Activated gamma-delta T cell treated with Interleukin-2 at 50 U/mL for 16 hours (primary cell): ENCODE results near the gene PARD6A.
"Not testable (repeated sequence)": the region's sequence is repeated elsewhere in the genome, so short reads cannot be mapped to it uniquely, and the experiment has no call there.

Experiments used
- DNase-seq: peaks from one replicate; pipeline ENCODE4 v3.0.0-alpha.2; 2020

Gene PARD6A

DNA sequence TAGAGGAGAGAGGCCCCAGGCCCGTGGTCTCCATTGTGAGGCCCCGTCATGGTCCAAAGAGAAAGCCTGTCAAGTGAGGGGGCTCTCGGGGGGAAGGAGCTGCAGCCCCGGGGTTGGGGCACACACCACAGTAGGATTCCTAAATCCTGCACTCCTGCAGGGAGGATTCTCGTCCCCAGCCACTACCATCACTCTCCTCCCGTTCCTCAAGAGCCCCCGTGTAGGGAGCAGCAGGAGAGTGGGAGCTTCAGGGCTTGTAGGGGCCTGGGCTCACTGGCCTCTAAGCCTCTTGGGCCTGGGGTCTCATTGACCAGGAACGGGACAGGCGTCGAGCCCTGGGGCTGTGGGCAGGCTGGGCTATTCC, 6.7 kb downstream of the PARD6A start:
- no peak for DNase-seq

DNA sequence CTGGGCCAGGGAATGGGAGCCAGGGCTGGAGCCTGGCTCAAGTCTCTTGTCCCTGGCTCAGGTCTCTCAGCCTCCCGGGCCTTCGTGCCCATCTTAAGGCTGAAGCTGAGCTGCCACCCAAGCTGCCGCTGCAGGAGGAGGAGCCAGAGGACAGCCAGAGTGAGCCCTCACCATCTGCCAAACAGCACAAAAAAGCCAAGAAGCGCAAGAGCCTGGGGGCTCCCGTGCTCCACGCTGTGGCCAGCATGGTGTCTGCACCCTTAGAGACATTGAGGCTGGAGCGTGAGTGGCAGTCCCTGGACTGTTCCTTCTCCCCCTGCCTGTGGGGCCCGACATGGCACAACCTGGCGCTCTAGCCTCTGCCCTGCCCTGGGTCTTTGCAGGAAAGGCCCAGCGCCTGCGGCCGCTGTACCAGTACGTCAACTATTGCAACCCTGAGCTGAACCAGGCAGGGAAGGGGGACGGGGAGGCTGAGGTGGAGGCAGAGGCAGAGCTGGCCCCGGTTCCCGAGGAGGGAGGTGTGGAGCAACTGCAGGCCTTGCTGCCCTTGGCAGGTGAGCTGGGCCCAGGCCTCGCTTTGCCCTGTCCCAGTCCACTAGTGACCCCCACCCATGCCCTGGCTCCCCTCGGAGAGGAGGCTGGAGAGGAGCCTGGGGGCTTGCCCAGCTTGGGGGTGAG, 7.2 kb downstream of the PARD6A start:
- DNase-seq, result peak; percentile 79

DNA sequence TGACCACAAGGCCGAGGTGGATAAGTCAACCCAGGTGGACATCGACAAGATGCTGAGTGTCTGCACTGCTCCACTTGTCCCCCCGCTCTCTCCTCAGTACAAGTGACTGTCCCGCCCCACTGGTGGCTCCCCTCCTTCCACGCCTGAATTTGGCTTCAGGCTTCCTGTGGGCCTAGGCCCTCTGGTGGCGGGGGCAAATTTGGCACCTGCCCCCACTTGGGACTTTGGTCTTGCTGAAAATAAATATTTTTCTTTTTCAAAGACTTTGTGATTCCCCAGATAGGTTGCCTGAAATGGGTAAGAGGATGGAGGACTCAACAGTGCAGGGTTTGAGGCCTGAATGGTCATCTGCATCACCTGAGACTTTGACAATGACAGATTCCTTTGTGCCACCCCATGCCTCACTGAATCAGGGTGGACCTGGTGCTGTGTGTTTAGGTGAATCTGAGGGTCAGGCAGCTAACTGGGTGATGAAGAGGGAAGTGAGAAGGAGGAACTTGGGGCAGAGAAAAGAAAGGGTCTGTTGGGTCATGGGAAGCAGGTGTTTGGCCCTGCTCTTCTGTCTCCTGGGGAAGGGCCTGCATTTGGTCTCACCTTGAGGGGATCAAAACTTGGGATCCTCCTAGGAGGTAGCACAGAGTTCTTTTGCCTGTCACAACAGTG, 7.9 kb downstream of the PARD6A start:
- DNase-seq, result no peak

DNA sequence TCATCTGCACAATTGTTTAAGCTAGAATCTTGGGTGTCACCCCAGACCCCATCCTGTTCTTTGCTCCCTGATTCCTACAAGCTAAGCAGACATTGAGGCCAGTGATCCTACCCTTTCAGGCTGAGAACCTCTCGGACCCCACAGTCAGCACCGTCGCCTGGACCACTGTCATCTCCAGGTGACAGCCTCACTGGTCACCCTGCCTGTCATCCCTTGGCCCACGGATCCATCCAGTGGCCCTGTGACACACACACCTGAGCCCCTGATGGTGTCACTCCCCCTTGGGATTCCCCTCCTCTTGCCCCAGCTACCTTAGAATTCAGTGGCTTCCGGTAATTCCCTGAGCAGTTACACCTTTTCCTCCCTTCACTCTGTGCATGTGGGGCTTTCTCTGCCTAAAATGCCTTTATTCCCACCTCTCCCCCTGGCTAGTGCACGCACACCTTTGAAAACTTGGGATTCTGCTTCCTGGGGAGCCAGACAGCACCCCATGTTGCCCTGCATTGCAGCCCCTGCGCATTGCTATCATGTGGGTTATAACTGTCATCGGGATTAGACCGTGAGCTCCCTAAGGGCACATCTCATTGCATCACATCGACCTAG, 8.8 kb downstream of the PARD6A start:
- DNase-seq, result no peak

DNA sequence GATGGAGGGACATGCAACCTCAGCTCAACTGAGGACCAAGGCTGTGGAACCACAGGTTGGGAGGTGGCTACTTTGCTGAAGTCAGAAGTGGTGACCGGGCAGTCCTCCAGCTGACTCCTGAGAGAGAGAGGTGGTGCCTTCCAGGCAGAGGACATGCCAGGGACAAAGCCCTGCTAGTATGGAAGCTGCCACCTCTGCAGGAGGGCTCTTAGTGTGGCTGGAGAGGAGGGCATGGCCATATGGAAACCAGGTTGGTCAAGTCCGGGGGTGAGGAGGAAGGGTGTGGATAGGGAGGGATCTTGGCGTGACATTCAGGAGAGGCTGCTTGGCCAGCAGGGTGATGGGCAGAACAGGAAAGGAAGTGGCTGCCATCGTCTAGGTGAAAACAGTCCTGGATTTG, 11.5 kb downstream of the PARD6A start:
- no peak for DNase-seq

DNA sequence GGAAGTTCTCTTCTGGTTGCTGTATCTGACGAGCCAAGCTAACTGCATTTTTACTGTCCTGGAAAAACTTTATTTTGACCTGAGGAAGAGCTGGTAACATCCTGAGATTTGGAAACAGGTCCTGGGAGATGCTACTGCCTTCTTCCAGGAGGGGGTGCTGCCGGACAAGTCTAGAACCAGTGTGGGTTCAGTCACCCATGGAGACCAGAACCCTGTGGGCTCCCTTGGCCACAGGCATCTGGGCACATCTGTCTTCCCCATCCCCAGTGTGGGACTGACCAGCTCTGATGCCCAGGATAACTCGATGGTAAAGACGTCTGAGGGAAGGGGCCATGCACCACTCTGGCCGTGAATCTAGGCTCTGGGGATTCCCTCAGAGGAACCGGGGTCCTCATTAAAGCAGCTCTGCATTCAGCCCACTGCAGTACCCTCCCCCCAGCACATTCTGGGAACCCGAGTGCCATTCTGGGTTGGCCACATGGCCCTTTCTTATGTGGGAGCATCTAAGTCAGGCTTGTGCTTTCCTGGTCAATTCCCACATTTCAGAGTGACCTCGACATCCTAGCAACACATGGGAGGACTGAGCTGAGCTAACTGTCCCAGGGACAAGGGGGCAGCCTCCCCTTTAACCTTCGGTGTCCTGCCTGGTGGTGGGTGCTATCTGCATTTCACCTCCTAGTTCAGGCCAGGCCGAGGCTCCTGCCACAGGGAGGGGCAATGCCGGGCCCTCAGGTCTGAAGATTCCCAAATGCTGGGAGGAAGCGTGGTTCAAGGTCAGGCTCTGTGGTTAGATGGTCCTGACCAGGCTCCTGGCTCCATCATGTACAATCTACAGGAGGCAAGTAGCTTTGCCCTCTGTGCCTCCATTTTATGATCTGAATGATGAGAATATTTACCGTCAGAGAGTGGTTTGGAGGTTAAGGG, 12.2 kb downstream of the PARD6A start:
- DNase-seq, result no peak

DNA sequence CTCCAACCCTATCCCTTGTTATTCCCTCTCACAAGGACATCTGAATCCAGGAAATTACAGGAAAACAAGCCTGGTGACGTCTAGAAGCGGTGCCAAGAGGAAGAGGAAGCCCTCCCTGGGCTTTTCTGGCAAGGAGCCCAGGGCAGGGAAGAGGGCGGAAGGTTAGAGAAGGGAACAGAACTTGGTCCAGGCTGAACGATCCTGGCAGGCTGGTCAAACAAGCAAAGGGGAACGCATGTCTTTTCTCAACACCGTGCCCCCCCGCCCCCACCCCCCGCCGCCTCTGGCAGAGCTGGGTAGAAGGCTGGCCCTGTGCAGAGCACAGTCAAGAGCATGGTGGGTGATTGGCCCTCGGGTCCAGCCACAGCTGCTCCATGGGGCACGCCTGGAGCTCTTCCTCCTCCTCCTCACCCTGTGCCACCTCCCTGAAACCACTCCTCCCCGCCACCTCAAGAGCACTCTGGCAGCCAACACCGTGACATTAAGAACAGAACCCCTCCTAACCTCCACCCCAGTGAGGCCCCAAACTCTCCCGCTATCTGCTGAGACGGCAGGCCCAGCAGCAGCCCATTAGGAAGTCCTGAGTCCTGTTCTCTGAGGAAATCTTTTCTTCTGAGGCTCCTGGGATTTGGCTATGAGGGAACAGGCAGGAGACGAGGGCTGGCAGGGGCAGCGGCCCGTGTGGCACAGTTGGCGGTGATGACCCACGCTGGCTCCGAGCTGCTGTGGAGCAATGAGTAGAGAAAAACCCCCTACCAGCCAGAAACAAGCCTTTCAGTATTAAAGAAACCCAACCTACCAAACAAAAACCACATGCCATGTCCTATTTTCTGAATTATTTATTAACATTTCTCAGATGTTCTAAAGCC, 13.2 kb downstream of the PARD6A start:
- DNase-seq, result no peak

DNA sequence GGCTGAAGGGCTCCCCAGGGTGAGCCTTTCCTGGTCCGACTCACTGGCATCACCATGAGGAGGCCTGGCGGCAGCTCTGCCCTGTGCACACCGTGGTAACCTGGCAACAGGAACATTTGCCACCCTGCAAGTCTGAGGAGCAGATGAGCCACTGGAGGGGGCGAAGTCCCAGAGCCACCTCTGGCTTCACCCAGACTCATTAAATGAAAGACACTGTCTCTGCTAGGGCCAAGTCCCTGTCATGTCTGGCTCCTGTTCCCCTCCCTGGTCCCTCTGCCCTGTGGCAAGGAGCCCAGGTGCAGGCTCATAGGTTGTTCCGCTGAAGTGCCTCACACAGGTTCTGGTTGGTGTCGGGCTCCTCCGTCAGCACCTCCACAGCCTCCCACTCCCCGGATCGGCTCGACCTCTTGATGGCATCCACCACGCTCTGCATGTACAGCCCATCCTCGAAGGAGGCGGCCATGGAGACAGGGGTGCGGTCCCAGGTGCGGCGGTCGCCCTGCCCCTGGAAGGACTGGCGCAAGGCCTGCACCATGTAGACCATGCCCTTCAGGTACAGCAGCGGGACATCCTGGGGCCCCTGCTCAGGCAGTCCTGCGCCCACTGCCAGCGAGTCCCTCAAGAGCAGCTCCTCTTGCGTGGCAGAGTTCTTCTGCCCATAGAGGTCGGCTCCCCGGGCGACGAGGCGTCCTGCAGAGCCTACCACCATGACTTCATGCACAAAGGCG, 14.3 kb downstream of the PARD6A start:
- no peak for DNase-seq

DNA sequence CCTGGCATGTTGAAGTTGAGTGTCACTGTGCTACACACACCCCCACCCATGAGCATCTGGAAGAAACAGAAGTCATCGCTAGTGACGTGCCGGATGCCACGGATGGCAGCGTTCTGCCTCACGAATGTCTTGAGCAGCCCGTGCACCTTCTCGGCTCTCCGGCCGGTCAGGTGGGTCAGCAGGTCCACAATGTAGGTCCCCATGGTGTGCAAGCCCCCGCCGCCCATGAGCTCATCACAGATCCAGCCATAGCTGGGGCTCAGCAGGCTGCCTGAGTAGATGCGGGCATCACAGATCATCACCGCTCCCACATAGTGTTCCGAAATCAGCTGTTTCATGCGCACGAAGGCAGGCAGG, 14.8 kb downstream of the PARD6A start:
- no peak for DNase-seq

DNA sequence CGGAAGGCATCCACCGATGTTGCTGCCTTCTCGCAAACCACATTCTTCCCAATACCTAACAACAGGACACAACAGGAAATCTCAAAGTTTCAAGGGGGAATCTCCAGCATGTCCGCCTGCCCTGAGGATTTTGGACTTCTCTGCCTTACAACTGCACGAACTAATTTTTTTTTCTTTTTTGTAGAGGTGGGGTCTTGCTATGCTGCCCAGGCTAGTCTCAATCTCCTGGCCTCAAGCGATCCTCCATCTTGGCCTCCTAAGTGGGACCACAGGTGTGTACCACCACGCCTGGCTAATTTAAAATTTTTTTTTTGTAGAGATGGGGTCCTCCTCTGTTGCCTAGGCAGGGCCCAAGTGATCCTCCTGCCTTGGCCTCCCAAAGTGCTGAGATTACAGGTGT, 15.2 kb downstream of the PARD6A start:
- DNase-seq, result no peak

DNA sequence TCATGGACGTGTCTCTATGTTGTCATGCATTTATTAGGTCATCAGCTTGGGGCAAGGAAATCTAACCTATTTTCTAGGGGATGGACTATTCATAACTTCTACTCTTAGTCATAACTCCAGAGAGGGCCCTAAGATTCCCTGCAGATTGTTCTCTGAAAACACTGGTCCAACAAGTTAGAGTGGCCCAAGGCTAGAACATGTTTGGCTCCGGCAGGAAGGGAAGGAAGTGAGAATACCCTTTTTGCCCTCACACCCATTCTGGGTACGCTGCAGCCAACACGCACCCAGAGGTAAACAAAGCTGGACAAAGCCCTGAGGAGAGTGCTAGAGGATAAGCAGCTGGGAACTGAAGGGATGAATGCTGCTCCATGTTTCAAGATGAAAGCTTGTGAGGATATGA, 15.8 kb downstream of the PARD6A start:
- no peak for DNase-seq

DNA sequence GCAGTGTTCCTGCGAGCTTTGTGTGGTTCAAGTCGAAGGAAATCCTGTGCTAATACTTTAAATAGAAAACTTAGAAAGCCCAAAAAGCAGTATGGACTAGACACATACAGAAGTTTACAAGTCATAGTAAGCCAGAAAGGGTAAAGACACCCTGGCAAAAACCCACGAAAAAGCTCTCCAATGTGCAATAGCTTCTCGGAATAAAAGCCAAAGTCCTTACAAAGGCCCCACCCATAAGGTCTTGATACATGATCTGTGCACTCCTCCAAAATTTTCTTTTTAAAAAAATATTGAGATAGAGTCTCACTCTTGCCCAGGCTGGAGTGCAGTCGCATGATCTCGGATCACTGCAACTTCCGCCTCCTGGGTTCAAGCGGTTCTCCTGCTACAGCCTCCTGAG, 16.2 kb downstream of the PARD6A start:
- no peak for DNase-seq

DNA sequence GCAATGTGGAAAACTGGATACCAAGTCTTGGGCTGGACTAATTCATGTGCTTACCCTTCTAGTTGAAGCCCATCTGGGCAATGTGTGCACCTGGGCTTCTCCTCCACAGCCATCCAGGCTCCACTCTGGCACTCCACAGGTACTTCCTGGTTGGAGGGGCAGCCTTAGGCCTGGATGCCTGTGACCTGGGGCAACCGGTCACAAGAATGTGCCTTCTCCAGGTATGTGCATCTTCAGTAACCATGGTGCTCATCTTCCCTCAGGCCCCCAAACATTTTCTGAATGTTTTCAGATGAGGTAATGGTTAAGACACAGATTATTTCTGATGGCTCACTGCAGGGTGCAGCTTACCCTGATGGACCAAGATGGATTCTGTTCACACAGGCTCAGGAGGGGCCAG, 17.0 kb downstream of the PARD6A start:
- DNase-seq, result no peak

DNA sequence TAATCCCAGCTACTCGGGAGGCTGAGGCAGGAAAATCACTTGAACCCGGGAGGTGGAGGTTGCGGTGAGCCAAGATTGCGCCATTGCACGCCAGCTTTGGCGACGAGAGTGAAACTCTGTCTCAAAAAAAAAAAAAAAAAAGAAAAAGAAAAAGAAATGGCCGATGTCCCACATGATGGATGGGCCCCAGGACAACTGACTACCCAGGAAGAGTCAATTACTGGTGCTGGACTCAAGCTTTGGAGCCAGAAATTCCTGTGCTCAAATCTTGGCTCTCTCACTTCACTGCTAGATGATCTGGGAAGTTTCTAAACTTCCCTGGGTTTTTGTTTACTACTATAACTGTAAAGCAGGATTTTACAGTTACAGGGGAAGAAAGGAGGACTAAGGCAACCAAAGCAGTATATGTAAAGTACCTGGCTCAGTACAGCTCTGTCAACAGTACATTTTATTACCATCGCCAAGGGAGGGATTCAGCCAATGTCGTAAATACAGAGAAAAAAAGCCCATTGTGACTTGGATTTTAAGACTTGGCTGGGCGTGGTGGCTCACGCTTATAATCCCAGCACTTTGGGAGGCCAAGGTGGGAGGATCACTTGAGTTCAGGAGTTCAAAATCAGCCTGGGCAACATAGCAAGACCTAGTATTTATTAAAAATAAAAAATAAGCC, 17.7 kb downstream of the PARD6A start:
- no peak for DNase-seq

DNA sequence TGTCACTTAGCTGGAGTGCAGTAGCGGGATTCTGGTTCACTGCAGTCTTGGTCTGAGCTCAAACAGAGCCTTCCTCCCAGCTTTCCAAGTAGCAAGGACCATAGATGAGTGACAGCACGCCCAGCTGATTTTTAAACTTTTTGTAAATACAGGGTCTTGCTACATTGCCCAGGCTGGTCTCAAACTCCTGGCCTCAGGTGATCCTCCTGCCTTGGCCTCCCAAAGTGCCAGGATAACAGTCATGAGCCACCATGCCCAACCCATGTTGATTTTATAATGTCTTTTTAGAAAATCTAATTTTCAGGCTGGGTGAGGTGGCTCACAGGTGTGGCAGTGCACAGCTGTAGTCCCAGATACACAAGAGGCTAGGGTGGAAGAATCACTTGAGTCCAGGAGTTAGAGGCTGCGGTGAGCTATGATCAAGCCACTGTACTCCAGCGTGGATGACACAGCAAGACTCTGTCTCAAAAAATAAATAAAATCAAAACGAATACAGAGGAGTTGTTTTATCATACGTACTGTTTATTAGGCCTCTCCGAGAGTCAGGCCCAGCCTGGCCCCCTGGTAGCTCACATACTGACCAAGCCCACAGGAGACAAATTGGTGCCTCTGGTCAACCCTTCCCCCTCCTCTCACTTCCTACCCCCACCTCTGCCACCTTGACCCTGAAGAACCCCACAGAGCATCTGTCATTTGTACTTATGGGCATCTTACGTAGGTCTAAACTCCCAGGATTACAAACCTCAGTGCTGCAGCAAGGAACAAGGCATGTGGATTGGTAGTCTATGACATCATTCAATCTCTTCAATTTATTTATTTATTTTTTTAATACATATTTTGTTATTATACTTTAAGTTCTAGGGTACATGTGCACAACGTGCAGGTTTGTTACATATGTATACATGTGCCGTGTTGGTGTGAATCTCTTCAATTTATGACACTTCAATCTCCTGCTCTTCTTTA, 19.5 kb downstream of the PARD6A start:
- DNase-seq, result no peak

DNA sequence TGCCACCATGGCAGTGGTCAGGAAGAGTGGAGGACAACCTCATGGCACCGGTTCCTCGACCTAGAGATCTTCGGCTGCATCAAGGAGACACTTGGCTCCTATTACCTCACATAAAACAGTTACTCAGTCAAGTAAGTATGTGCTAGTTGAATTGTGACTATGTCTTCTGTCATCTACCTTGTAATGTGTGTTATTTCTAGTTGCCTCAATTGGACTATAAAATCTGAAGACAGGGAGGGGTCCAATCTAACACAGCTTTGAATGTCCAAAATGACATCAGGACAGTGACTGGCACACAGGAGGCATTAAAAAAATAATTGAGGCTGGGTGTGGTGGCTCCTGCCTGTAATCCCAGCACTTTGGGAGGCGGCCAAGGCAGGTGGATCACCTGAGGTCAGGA, 23.0 kb downstream of the PARD6A start:
- DNase-seq, result no peak

DNA sequence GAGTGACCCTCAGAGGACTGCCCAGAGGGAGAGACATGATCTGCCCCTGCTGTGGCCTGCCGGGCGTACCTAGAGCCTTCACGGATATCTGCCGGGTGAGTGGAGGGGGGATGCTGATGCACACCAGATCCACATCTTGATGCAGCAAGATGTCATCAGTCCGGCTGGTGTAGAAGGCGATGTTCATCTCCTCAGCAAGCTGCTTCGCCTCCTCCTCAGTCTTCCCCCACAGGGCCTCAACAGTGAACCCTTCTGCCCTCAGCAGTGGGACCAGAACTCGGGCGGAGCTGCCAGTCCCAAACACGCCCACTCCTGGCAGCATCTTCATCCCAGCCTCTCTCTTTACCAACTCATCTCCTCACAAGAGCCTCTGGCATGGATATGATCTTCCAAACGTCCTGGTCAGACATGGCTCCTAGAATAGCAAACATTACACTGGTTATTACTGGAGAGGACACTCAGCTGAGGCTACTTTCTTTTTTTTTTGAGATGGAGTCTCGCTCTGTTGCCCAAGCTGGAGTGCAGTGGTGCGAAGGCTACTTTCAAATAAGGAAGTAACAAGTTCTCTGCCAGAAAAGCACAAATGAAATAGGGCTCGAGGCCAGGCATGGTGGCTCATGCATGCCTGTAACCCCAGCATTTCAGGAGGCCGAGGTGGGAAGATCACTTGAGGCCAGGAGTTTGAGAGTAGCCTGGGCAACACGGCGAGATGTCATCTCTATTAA, 24.8 kb downstream of the PARD6A start:
- DNase-seq, result no peak

DNA sequence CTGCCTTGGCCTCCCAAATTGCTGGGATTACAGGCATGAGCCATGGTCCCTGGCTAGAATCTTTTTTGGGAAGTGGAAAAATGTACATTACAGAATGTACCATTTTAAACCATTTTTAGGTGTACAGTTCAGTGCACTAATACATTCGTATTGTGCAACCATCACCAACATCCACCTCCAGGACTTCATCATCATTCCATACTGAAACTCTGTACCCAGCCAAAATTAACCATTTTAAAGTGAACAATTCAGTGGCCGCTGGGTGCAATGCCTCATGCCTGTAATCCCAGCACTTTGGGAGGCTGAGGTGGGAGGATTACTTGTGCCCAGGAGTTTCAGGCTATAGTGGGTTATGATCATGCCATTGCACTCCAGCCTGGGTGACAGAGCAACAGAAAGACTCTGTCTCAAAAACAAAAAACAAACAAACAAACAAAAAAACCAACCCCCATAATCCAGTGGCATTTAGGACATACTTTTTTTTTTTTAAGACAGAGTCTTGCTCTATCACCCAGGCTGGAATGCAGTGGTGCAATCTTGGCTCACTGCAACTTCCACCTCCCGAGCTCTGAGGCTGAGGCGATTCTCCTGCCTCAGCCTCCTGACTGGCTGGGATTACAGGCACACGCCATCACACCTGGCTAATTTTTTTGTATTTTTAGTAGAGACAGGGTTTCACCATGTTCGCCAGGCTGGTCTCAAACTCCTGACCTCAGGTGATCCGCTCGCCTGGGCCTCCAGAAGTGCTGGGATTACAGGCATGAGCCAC, 32.9 kb downstream of the PARD6A start:
- DNase-seq, result not testable (repeated sequence)

DNA sequence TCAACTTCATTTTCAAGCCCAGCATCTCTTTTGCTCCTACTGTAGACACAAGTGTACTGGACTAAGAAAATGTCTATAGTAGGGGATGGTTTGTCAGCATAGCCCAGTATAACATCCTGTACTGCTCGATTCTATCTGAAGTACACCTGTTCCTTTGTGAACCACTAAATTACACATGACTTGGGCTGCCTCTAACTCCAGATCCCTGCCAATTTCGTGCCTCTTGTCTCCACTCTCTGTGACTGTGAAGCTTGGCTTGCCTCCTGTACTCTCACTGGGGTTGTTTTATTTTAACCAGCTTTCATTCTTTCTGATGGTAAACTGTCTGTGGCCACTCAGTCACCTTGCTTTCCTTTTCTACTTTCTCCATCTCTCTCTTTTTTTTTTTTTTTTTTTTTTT, 33.9 kb downstream of the PARD6A start:
- no peak for DNase-seq
